Left ventricle myocardium inferior (tissue), 1 donor: Measurements from ENCODE around the gene ANKHD1. TPM values are rescaled to one million over a fixed set of nuclear protein-coding genes. Genes with fewer than 3 reads are reported as not detected.

Source experiments
- DNase-seq: peaks from one replicate; pipeline ENCODE4 v3.0.0-alpha.2; 2020
- H3K27ac ChIP-seq: fragments of 200-600 bp; replicated peaks from 2 replicates; pipeline ENCODE4 v1.8.0; 2021
- H3K27me3 ChIP-seq: fragments of 200-600 bp; 2 replicates; pipeline ENCODE4 v1.8.0; 2021; ENCODE audit warnings: low read depth
- H3K36me3 ChIP-seq: fragments of 200-600 bp; 2 replicates; pipeline ENCODE4 v1.8.0; 2021
- H3K4me1 ChIP-seq: fragments of 200-600 bp; 2 replicates; pipeline ENCODE4 v1.8.0; 2021
- H3K4me3 ChIP-seq: fragments of 200-600 bp; 2 replicates; pipeline ENCODE4 v1.8.0; 2021; ENCODE audit warnings: mild to moderate bottlenecking, moderate library complexity
- H3K9me3 ChIP-seq: fragments of 200-600 bp; replicated peaks from 2 replicates; pipeline ENCODE4 v1.8.0; 2021
- intact Hi-C: fragments of 100-400 bp; cut with micrococcal nuclease; formaldehyde crosslinking; loops from one replicate; pipeline ENCODE4 v1.11.0; 2022
- total RNA-seq: library from RNA; stranded (reverse); fragmentation: NEBNext Ultra II Directional; extraction: Animal tissue kit (Norgen Biotek cat#: 25700); gene quantifications from one replicate; pipeline ENCODE4 v1.2.1, GENCODE V29; 2021
- TF ChIP-seq, protein P1 (sequence below): fragments of 200-600 bp; IDR thresholded peaks from 2 replicates; pipeline ENCODE4 v1.8.0; 2021; ENCODE audit warnings: antibody characterized with exemption, mild to moderate bottlenecking, borderline replicate concordance
- donor health status: DM: no; HTN: yes; CAD: no; lungs with severe emphysema.

The ANKHD1 gene
- total RNA-seq, 1 donor from 2014 or later = 58.5 TPM

GRCh38 chr5:140550147-140551079 is 148.8 kb downstream of the ANKHD1 start:
- DNase-seq = no peak
- no peak overlapping the region for H3K4me3 ChIP-seq
- H3K4me1 ChIP-seq = peaks cover 74% of the 10 kb centered on the region

GRCh38 chr5:140551872-140552271 is 150.2 kb downstream of the ANKHD1 start:
- no peak for DNase-seq
- Histone ChIP-seq H3K4me1 (peaks cover 80% of the 10 kb centered on the region), H3K36me3 (peaks cover 39% of the 10 kb centered on the region), H3K4me3 (no peak overlapping the region), H3K27me3 (no peaks in the 10 kb centered on the region), H3K9me3 (no peaks in the 10 kb centered on the region), H3K27ac (no peak overlapping the region)
- TF ChIP-seq, protein P1, sequence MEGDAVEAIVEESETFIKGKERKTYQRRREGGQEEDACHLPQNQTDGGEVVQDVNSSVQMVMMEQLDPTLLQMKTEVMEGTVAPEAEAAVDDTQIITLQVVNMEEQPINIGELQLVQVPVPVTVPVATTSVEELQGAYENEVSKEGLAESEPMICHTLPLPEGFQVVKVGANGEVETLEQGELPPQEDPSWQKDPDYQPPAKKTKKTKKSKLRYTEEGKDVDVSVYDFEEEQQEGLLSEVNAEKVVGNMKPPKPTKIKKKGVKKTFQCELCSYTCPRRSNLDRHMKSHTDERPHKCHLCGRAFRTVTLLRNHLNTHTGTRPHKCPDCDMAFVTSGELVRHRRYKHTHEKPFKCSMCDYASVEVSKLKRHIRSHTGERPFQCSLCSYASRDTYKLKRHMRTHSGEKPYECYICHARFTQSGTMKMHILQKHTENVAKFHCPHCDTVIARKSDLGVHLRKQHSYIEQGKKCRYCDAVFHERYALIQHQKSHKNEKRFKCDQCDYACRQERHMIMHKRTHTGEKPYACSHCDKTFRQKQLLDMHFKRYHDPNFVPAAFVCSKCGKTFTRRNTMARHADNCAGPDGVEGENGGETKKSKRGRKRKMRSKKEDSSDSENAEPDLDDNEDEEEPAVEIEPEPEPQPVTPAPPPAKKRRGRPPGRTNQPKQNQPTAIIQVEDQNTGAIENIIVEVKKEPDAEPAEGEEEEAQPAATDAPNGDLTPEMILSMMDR = no peak
- intact Hi-C loops = no loop called here

More at GRCh38 chr5:140550147-140551079, 148.8 kb downstream of the ANKHD1 start:
- H3K9me3 ChIP-seq = no peaks in the 10 kb centered on the region
- no peaks in the 10 kb centered on the region for H3K27me3 ChIP-seq
- intact Hi-C loops = no loop called here
- TF ChIP-seq, protein P1 = no peak
- peak overlapping the region; percentile 97 for H3K27ac ChIP-seq
- H3K36me3 ChIP-seq = peaks cover 39% of the 10 kb centered on the region

- peaks cover 39% of the 10 kb centered on the region for H3K36me3 ChIP-seq
- intact Hi-C loops = no loop called here
- no peaks in the 10 kb centered on the region for H3K9me3 ChIP-seq
- TF ChIP-seq, protein P1 = no peak
- H3K4me3 ChIP-seq = no peak overlapping the region
- H3K27ac ChIP-seq = peak overlapping the region; percentile 2
- no peak for DNase-seq
- no peaks in the 10 kb centered on the region for H3K27me3 ChIP-seq
- H3K4me1 ChIP-seq = peaks cover 76% of the 10 kb centered on the region
These were observed 152.0 kb downstream of the ANKHD1 start for GRCh38 chr5:140553657-140554056.

DNA sequence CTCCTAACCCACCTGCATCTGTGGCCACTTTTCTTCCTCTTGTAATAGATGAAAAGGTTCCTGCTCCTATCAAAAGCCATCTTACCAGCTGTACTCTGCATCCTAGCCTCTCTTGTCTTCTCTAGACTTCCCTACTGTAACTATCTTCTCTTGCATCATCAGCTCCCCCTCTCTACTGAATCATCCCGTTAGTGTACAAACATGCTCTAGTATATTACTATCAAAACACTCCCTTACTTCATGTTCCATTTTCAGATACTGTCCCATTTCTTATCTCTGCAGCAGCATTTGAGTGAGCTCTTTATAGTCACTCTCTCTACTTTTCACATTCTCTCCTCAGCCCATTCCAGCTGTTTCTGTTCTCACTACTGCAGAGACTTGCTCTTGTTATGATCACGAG is 152.8 kb downstream of the ANKHD1 start:
- no peak overlapping the region for H3K4me3 ChIP-seq
- H3K36me3 ChIP-seq = peaks cover 39% of the 10 kb centered on the region
- H3K9me3 ChIP-seq = no peaks in the 10 kb centered on the region
- H3K4me1 ChIP-seq = peaks cover 68% of the 10 kb centered on the region
- intact Hi-C loops = no loop called here
- H3K27me3 ChIP-seq = no peaks in the 10 kb centered on the region
- no peak for DNase-seq
- H3K27ac ChIP-seq = peak overlapping the region; percentile 2
- TF ChIP-seq, protein P1 = no peak

- Histone ChIP-seq H3K27ac (no peak overlapping the region), H3K9me3 (no peaks in the 10 kb centered on the region), H3K36me3 (peaks cover 35% of the 10 kb centered on the region), H3K4me1 (peaks cover 54% of the 10 kb centered on the region), H3K27me3 (no peaks in the 10 kb centered on the region), H3K4me3 (peak overlapping the region; percentile 80)
- DNase-seq = no peak
- intact Hi-C loops = no loop called here
- TF ChIP-seq, protein P1 = no peak
These were observed 154.2 kb downstream of the ANKHD1 start for GRCh38 chr5:140555747-140556312.
